Measurements from ENCODE around the gene DDX25.

DDX25 gene

GRCh38 chr11:125947419-125948277, 43.3 kb downstream of the DDX25 start:
- TF ChIP-seq NFIC (IDR thresholded peaks at IDR 0.05) (no peak), MAX (IDR thresholded peaks at IDR 0.05) (no peak)

- TF ChIP-seq TAF1 (IDR thresholded peaks at IDR 0.05; ENCODE audit: low read depth), result no peak
- no peak for TF ChIP-seq FOXM1 (IDR thresholded peaks at IDR 0.05; ENCODE audit: borderline replicate concordance, low read depth)
- no peak for TF ChIP-seq NFIC (IDR thresholded peaks at IDR 0.05)
- no peak for TF ChIP-seq TEAD4 (IDR thresholded peaks at IDR 0.05)
- no peak for TF ChIP-seq YY1 (IDR thresholded peaks at IDR 0.05; ENCODE audit: low read depth)
- no peak for TF ChIP-seq ZBTB7A (IDR thresholded peaks at IDR 0.05; ENCODE audit: low read depth)
- TF ChIP-seq CEBPB (IDR thresholded peaks at IDR 0.05), result no peak
- no peak for TF ChIP-seq USF1 (IDR thresholded peaks at IDR 0.05)
- no peak for TF ChIP-seq TCF12 (IDR thresholded peaks at IDR 0.05; ENCODE audit: low read depth)
- no peak for TF ChIP-seq MAX (IDR thresholded peaks at IDR 0.05)
- TF ChIP-seq CREB1 (IDR thresholded peaks at IDR 0.05; ENCODE audit: low read depth), result no peak
- no peak for TF ChIP-seq RAD21 (IDR thresholded peaks at IDR 0.05; ENCODE audit: low read depth)
- no peak for TF ChIP-seq EP300 (IDR thresholded peaks at IDR 0.05; ENCODE audit: borderline replicate concordance)
- no peak for TF ChIP-seq REST (IDR thresholded peaks at IDR 0.05; ENCODE audit: low read depth)
- TF ChIP-seq EGR1 (IDR thresholded peaks at IDR 0.05), result no peak
Measured at GRCh38 chr11:125948278-125949051, 44.2 kb downstream of the DDX25 start.

- TF ChIP-seq TEAD4 (IDR thresholded peaks at IDR 0.05), result no peak
- TF ChIP-seq TCF12 (IDR thresholded peaks at IDR 0.05; ENCODE audit: low read depth), result no peak
- no peak for TF ChIP-seq REST (IDR thresholded peaks at IDR 0.05; ENCODE audit: low read depth)
- no peak for TF ChIP-seq EGR1 (IDR thresholded peaks at IDR 0.05)
- no peak for TF ChIP-seq CREB1 (IDR thresholded peaks at IDR 0.05; ENCODE audit: low read depth)
- no peak for TF ChIP-seq USF1 (IDR thresholded peaks at IDR 0.05)
- TF ChIP-seq RAD21 (IDR thresholded peaks at IDR 0.05; ENCODE audit: low read depth), result no peak
- TF ChIP-seq CEBPB (IDR thresholded peaks at IDR 0.05), result no peak
- no peak for TF ChIP-seq TAF1 (IDR thresholded peaks at IDR 0.05; ENCODE audit: low read depth)
- no peak for TF ChIP-seq FOXM1 (IDR thresholded peaks at IDR 0.05; ENCODE audit: borderline replicate concordance, low read depth)
- no peak for TF ChIP-seq EP300 (IDR thresholded peaks at IDR 0.05; ENCODE audit: borderline replicate concordance)
- no peak for TF ChIP-seq ZBTB7A (IDR thresholded peaks at IDR 0.05; ENCODE audit: low read depth)
- no peak for TF ChIP-seq NFIC (IDR thresholded peaks at IDR 0.05)
- TF ChIP-seq MAX (IDR thresholded peaks at IDR 0.05), result no peak
- TF ChIP-seq YY1 (IDR thresholded peaks at IDR 0.05; ENCODE audit: low read depth), result no peak
Measured at GRCh38 chr11:125949271-125950177, 45.2 kb downstream of the DDX25 start.

- TF ChIP-seq CREB1 (IDR thresholded peaks at IDR 0.05; ENCODE audit: low read depth), result no peak
- TF ChIP-seq MAX (IDR thresholded peaks at IDR 0.05), result no peak
- TF ChIP-seq TAF1 (IDR thresholded peaks at IDR 0.05; ENCODE audit: low read depth), result no peak
- no peak for TF ChIP-seq EP300 (IDR thresholded peaks at IDR 0.05; ENCODE audit: borderline replicate concordance)
- TF ChIP-seq NFIC (IDR thresholded peaks at IDR 0.05), result no peak
- TF ChIP-seq FOXM1 (IDR thresholded peaks at IDR 0.05; ENCODE audit: borderline replicate concordance, low read depth), result no peak
- no peak for TF ChIP-seq YY1 (IDR thresholded peaks at IDR 0.05; ENCODE audit: low read depth)
- no peak for TF ChIP-seq TCF12 (IDR thresholded peaks at IDR 0.05; ENCODE audit: low read depth)
- TF ChIP-seq CEBPB (IDR thresholded peaks at IDR 0.05), result no peak
- no peak for TF ChIP-seq TEAD4 (IDR thresholded peaks at IDR 0.05)
- TF ChIP-seq EGR1 (IDR thresholded peaks at IDR 0.05), result no peak
- no peak for TF ChIP-seq REST (IDR thresholded peaks at IDR 0.05; ENCODE audit: low read depth)
- no peak for TF ChIP-seq ZBTB7A (IDR thresholded peaks at IDR 0.05; ENCODE audit: low read depth)
- TF ChIP-seq RAD21 (IDR thresholded peaks at IDR 0.05; ENCODE audit: low read depth), result no peak
- TF ChIP-seq USF1 (IDR thresholded peaks at IDR 0.05), result no peak
Measured at GRCh38 chr11:125950178-125950490, 45.8 kb downstream of the DDX25 start.

Measured in Ishikawa (cell line).